Measurements from ENCODE around the gene SPSB2. TPM values are rescaled to one million over a fixed set of nuclear protein-coding genes. Genes with fewer than 3 reads are reported as not detected.

Gene SPSB2
- total RNA-seq, 1 donor from 2014 or later = 15.8 TPM

DNA sequence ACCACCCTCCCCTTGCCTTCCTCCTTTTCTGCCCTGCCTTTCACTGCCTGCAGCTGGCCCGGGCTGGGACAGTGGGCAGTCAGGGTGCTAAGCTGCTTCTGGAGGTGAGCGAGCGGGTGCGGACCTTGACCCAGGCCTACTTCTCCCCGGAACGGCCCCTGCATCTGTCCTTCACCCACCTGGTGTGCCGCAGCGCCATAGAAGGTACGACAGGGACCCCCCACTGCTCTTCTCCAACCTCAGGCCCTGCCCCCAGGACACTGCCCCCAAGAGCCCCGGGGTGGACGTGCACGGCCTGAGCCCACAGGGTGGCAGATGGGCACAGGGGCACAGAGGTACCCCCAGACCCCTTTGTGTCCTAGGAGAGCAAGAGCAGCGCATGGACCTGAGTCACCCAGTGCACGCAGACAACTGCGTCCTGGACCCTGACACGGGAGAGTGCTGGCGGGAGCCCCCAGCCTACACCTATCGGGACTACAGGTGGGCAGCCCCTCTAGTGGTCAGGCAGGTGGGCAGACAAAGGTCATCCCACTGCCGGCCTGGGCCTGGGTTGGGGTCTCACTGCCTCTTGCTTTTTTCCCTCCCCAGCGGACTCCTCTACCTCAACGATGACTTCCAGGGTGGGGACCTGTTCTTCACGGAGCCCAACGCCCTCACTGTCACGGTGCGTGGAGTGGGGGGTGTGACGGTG lies 35.6 kb downstream of the SPSB2 start:
- intact Hi-C loops (cut with micrococcal nuclease) = no loop called here

DNA sequence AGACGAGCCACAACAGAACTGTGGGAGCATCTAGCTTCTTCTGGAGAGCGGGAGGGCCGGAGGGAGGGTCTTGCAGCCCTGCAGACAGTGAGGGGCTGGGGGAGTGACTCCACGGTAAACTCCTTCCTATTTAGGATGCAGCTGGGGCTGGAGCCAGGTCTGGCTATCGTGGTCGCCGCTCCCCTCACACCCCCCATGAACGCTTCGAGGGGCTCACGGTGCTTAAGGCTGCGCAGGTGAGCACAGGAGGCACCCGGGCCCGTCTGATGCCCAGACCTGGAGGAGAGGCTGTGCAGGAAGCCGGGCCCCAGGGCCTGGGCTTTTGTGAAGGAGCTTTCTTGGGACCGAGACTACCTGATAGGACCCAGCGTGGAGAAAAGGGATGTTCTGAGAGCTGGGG lies 36.3 kb downstream of the SPSB2 start:
- intact Hi-C loops (cut with micrococcal nuclease) = no loop called here

DNA sequence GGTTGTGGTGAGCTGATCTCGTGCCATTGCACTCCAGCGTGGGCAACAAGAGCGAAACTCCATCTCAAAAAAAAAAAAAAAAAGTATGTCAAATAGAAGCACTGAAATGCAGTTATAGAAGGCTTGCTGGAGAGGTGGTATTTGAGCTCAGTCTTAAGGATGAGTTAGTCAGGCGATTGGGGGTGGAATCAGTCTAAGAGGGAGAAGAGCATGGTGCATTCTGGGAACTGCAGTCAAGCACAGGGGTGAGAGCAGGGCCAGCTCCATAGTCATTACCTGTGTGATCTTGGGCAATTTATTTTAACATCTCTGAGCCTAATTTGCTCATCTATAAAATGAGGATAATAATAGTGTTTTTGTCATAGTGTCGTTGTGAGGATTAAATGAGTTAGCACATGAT lies 38.2 kb downstream of the SPSB2 start:
- intact Hi-C loops (cut with micrococcal nuclease) = loop anchor here (1.0 to 2.0 kb wide), 4 partner anchors 16 to 218 kb away; partner anchors contain the start of genes CDCA3, MLF2 and ZNF384

DNA sequence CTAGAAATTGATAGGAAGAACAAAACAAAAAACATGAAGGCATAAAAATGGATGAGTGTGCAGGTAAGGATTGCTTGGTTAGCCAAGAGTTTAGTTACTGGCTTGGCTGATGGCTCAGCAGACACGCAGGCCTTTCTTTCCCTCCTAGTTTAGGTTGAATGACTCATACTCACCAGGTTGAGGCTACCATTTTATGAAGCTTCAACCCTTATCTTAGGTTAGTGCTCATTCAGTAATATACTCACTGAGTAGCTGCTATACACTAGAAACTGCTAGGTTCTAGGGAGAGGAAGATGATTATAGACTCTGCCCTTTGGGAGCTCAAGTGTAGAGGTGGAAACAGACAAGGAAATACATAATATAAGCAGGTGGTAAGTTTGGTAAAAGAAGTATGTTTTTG lies 38.8 kb downstream of the SPSB2 start:
- intact Hi-C loops (cut with micrococcal nuclease) = loop anchor here (2.0 kb wide), 1 partner anchor 145 kb away; the partner anchor contains the start of gene ZNF384

DNA sequence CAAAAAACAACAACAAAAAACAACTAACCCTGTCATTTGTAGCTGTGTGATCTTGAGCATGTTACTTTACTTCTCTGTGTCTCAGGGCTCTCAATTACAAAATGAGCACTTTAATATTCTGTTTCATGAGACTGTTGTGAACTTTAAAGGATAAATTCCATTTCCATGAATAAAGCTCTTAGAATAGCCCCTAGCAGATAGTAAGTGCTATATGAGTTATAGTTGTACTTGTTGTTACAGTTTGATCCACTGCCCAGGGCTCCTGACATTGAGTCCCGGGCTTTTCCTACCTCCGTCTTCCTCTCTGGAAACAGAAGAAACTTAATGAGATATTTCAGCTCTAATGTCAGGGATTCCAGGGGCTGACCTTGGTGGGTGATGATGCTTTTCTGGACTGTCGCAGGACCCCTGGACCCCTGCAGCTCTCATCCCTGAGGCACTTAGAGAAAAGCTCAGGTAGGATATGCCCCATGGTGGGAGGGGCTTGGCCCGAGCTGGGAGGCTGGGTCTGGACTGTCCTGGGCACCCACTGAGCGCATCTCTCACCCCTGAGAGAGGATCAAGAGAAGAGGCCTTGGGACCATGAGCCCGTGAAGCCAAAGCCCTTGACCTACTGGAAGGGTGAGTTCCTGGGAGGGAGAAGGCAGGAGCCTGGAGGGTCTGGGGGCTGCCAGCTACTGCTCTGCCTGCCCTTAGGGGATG lies 39.8 kb downstream of the SPSB2 start:
- intact Hi-C loops (cut with micrococcal nuclease) = no loop called here

DNA sequence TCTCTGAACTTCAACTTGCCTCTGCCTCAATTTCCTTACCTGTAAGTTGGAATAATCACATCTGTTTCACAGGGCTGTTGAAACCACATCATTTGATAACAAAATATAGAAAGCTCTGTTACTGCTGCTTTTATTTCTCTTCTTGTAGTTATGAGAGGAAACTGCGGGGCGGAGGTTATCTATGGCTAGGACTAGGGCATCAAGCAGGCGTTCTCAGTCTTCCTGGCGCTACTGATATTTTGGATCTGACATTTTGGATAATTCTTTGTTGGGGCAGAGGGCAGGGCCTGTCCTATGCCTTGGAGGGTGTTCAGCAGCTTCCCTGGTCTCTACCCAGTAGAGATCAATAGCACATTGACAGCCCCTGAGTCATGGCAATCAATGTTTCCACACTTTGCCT lies 41.0 kb downstream of the SPSB2 start:
- intact Hi-C loops (cut with micrococcal nuclease) = no loop called here

DNA sequence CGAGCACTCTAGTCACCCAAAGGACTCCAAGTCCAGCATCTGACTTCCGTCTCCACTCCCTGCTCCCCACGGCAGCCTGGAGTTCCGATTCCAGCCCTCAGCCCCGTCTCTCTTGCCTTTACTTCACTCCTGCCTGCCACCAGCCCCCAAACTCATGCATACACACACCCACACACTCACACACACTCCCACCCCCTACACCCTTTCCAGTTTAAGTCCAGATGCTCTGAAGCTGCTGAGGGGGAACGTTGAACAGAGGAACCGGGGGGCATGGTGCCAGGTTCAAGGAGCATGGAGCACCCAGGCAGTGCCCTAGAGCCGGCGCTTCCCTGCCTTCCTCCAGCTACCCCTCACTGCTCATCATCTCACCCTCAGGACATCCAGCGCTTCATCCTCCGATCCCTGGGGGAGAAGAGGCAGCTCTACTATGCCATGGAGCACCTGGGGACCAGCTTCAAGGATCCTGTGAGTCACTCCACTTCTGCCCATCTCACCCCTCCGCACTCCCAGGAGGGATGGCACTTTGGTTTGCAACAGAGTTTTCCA lies 41.6 kb downstream of the SPSB2 start:
- intact Hi-C loops (cut with micrococcal nuclease) = no loop called here

DNA sequence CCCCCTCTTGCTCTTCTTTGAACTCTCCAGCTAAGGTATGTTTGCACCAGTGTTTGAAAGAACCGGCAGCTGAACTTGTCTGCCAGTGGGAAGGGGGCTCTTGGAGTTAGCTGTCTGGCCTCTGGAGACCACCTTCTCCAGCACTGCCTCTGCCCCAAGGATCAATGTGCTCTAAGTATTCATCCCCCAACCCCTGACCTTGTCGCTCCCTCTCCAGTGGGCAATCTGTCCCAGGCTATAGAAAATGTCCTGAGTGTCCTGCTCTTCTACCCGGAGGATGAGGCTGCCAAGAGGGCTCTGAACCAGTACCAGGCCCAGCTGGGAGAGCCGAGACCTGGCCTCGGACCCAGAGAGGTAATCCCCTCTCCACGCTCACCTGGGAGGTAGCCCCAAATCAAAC lies 42.1 kb downstream of the SPSB2 start:
- intact Hi-C loops (cut with micrococcal nuclease) = no loop called here

DNA sequence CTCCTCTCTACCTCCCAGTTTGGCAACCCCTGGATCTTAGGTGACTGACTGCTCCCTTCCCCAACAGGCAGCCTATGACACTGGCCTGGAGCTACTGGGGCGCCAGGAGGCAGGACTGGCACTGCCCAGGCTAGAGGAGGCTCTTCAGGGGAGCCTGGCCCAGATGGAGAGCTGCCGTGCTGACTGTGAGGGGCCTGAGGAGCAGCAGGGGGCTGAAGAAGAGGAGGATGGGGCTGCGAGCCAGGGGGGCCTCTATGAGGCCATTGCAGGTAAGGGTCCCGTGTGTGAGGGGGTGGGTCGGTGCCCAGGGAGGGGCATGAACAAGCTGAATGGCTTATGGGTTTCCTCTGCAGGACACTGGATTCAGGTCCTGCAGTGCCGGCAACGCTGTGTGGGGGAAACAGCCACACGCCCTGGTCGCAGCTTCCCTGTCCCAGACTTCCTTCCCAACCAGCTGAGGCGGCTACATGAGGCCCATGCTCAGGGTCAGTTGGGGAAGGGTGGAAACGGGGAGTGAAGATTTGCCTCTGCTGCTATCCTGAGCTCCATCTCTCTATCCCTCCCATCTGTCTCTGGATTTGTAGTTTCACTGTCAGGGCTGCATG lies 42.7 kb downstream of the SPSB2 start:
- intact Hi-C loops (cut with micrococcal nuclease) = no loop called here

DNA sequence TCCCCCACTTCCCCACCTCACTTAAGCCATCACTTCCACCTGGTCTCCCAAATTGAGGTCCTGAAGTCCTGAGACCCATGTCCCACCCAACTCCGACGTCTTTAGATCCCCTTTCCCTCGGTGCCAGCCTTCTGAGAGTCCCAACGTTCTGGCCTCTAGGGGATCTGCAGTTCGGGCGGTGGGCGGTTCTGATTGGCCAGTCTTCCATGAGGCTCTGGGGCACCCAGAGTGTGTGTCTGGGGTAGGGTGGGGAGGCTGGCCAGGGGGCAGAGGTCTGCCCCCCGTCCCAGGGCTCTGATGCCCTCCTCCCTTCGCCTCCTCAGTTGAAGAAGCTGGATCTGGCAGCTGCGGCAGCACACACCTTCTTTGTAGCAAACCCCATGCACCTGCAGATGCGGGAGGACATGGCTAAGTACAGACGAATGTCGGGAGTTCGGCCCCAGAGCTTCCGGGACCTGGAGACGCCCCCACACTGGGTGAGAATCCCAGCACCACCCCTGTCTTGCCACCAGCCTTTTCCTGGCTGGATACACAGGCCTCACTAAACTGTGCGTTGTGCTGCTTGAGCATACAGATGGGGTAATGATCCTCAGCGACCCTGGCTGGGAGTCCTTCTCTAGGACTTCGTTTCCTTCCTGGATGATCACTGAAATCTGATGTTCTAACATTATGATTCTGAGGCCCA lies 43.4 kb downstream of the SPSB2 start:
- intact Hi-C loops (cut with micrococcal nuclease) = loop anchor here (2.0 kb wide), 1 partner anchor 261 kb away; the partner anchor contains the start of gene NOP2

DNA sequence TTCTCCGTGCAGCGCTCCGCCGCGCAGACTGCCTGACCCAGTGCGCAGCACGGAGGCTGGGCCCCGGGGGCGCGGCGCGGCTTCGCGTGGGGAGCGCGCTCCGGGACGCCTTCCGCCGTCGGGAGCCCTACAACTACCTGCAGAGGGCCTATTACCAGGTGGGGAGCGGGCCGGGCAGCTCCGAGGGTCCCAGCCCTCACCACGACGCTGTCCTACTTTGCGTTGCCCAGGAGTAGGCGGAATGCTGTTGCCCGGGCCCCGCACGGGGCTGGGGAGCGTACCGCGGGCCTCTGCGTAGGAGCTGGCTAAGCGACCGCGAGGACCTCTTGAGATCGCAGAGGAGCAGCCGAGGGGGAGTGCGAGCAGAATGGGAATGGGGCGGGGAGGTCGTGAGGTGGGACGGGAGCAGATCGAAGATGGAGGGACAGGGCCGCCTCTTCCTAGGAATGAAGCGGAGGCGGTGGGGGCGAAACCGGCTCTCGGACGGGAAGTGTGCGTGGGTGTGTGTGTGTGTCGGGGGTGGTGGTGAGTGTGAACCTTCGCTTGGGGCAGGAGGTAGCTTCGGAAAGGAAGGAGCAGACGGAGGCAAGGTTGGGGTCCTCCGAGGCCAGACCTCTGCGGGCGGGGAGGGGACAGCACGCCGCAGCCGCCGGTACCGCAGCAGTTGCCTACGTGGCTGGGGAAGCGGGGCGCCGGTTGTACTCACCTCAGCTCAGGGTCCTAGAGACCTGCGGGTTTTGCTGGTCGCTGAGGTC lies 44.1 kb downstream of the SPSB2 start:
- intact Hi-C loops (cut with micrococcal nuclease) = loop anchor here (2.0 kb wide), 1 partner anchor 260 kb away; the partner anchor contains the start of gene NOP2

DNA sequence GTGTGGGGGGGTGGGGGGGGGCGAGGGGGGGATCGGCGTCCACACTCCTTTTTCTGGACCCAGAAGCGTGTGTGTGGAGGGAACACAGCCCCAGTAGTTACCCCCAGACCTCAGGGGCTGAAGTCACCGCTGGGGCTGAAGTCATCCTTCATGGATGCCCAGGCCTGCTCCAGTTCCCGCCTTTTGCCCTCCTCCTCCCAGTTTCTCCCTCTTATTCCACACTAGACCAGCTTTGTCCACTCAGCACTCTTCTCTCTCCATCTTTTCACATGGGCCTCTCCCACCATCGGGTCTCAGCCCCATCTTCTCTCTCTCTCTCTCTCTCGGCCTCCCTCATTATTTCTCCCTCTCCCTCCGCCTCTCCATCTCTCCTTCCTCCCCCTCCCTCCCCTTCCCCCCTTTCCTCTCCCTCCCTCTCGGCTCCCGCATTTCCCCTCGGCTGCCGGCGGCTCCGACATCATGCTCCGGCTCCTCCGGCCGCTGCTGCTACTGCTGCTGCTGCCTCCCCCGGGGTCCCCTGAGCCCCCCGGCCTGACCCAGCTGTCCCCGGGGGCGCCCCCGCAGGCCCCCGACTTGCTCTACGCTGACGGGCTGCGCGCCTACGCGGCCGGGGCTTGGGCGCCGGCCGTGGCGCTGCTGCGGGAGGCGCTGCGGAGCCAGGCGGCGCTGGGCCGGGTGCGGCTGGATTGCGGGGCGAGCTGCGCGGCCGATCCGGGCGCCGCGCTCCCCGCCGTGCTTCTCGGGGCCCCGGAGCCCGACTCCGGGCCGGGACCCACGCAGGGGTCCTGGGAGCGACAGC lies 44.9 kb downstream of the SPSB2 start, which contains the start of gene P3H3:
Gene P3H3, plus strand, starts transcription at position 426 of the 799 bp plus-strand sequence. Its CDS starts 34 bp downstream, at position 460.
- intact Hi-C loops (cut with micrococcal nuclease) = loop anchor here (2.0 kb wide), 1 partner anchor 259 kb away; the partner anchor contains the start of gene NOP2

DNA sequence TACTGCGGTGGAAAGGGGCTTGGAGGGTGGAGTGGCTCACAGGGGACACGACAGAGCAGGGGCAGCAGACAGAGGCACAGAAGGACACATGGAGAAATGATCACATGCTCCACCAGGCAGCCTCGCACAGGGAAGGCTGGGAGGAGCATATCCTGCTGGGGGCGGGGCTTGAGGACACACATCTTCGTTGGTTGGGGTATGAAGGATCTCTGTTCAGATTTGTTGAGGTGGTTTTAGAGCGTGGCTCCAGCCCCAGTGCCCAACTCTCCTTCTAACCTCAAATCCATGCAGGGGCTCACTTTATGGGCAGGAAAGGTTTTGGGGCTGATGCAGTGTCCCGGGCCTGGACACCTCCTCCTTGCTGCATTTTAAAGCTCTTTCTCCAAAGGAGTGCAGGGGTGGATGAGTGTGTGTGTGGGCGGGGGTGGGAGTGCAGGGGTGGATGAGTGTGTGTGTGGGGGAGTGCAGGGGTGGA lies 45.6 kb downstream of the SPSB2 start:
- intact Hi-C loops (cut with micrococcal nuclease) = no loop called here

DNA sequence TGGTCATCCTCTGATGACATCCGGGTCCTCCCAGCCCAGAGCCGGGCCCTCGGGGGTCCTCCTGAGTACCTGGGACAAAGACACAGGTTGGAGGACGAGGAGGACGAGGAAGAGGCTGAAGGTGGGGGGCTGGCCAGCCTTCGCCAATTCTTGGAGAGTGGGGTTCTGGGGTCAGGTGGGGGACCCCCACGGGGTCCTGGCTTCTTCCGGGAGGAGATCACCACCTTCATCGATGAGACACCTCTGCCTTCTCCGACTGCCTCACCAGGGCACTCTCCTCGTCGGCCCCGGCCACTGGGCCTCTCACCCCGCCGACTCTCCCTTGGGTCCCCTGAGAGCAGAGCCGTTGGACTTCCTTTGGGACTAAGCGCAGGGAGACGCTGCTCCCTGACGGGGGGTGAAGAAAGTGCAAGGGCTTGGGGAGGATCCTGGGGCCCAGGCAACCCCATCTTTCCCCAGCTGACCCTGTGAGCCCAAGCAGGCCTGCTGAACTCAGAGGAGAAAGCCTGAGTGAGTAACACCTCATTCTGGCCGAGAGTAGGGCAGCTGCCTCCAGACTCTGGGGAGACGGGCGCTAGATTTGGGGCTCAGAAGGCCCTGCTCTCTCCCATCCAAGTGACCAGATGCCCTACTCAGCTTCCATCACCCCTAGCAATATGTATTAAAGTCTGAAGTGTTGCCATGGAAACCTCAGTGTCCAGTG lies 46.2 kb downstream of the SPSB2 start:
- intact Hi-C loops (cut with micrococcal nuclease) = no loop called here

DNA sequence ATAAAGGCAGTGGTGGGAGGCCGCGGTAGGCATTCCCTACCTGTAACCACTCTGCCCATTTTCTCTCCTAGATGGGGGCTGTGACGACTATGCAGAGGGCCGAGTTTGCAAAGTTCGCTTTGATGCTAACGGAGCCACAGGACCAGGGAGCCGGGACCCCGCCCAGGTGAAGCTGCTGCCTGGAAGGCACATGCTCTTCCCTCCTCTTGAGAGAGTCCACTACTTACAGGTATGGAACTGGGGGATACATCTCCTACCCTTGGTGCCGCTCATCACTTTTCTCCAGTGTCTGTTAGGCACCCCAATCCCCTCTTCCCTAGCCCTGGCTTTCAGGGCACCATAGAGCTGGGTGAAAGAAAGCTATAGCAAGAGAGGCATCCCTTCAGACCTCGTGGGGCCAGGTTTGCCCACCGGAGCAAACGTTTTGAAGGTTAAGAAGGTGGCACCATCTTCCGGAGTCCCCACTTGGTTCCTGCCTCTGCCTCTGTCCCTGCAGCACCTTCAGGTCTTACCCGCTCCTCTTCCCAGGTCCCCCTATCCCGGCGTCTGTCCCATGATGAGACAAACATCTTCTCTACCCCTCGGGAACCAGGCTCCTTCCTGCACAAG lies 46.9 kb downstream of the SPSB2 start:
- intact Hi-C loops (cut with micrococcal nuclease) = no loop called here

DNA sequence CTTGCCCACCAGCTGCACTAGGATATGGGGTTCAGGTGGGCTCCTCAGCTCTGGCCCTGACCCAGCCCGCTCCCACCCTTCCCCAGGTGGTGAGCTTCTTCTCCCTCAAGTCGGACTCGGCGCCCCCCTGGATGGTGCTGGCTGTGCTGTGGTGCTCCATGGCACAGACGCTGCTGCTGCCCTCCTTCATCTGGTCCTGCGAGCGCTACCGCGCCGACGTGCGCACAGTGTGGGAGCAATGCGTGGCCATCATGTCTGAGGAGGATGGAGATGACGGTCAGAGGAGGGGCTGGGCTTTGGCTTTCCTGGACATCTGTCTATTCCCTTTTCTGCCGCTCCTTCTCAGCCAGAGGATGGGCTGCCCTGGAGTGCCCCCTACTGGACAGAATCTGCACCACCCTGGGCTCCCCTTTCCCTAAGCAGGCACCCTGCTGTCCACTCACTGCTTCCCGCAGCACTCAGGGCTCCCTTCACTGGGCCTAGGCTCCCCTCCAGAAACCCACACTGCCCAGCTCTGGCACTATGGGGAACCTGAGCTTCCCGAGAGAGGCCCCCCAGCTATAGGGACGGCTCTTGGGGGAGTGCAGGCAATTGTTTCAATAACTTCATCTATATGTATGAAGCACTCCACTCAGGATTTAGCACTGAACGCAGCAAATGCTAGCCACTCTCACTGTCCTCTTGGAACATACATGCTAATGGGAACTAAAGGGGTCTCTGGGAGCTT lies 47.5 kb downstream of the SPSB2 start:
- intact Hi-C loops (cut with micrococcal nuclease) = loop anchor here (1.0 to 2.0 kb wide), 6 partner anchors 33 to 208 kb away; partner anchors contain the start of gene MLF2

DNA sequence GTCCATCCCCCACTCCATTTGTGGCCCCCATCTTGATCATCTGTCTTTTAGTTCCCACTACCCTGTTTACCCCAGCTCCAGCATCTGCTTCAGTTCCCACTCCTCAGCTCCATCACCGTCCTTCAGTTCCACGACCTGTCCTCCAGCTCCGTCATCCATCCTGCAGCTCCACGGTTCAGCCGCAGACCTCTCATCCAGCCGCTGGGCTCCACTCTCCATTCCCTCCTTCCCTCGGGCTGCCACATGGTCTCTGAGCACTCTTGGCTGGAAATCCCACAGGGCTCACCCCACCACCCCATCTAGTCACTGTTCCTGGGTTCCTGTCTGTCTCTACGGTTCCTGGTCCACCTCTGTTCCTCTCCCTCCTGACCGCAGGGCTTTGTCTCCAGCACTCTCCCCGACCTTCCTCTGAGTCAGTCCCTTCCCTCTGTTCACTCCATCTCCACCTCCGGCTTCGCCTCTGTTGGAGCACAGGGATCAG lies 48.2 kb downstream of the SPSB2 start:
- intact Hi-C loops (cut with micrococcal nuclease) = loop anchor here (1.0 to 2.0 kb wide), 6 partner anchors 32 to 208 kb away; partner anchors contain the start of gene MLF2

All from T-helper 1 cell treated with Interleukin-12 subunit alpha and Interleukin-12 subunit beta and Interleukin-4 antibody, amounts not matched to agents 30 ng/mL and 1 ng/mL, for 36 hours (primary cell).